ENCODE measurements around the gene LSS.
"Not testable (repeated sequence)": the region's sequence is repeated elsewhere in the genome, so short reads cannot be mapped to it uniquely, and the experiment has no call there.

LSS gene

DNA sequence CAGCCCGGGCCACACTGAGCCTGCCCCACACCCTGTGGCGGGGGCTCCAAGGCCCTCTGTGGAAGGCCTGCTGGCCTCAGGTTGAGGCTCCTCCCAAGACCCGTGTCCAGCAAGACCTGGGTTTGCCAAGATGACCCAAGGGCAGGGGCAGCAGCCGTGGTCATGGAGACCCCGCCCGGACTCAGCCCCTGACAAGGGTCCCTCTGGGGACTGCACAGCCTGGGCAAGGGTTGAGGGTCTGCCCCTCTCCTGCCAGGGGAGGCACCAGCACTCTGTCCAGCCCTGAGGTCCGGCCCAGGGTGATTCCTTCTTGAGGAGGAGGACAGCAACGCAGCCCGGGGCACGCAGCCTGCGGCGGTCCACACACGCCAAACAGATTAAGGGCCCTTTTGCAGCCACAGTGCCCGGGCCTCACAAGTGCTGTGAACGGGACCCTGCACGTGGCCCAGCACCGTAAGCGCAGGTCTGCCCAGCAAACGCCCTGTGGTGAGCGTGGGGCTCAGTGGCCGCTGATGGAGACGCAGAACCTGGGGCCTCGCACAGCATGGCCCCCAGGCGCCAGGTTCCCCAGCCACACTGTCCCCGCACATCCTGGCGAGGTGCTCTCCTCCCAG lies 47.7 kb downstream of the LSS start:
- TF ChIP-seq, protein P1, sequence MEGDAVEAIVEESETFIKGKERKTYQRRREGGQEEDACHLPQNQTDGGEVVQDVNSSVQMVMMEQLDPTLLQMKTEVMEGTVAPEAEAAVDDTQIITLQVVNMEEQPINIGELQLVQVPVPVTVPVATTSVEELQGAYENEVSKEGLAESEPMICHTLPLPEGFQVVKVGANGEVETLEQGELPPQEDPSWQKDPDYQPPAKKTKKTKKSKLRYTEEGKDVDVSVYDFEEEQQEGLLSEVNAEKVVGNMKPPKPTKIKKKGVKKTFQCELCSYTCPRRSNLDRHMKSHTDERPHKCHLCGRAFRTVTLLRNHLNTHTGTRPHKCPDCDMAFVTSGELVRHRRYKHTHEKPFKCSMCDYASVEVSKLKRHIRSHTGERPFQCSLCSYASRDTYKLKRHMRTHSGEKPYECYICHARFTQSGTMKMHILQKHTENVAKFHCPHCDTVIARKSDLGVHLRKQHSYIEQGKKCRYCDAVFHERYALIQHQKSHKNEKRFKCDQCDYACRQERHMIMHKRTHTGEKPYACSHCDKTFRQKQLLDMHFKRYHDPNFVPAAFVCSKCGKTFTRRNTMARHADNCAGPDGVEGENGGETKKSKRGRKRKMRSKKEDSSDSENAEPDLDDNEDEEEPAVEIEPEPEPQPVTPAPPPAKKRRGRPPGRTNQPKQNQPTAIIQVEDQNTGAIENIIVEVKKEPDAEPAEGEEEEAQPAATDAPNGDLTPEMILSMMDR (conservative IDR thresholded peaks at IDR 0.05): no peak
- TF ChIP-seq ZFX (IDR thresholded peaks at IDR 0.05): no peak
- H3K27ac ChIP-seq: no peak overlapping the region

DNA sequence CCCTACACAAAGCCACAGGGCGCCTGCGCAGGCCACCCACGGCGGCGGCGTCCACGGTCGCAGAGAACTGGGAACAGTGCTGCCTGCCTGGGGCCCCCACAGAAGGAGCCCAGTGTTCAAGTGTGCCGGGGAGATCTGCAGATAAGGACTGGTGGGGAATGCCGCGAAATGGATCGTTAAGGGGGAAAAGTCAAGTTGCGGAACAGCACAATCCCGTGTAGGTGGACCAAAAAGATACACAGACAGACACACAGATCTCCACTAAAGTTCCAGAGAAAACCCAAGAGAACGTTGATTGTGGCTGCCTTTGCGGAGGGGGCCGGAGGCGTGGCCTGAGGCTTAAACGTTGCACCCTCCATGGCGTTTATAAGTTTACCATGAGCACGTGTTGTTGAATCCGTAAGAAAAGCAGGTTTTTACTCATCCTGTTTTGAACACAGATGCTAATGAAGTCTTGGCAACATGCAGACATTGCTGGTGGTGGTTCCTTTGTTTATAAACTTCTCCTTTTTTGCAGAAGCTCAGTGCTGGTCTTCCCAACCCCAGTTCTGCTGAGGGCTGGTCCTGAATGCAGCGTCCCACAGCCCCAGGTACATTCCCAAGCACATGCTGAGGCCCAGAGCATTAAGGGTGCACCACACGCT lies 48.4 kb downstream of the LSS start:
- TF ChIP-seq ZFX (IDR thresholded peaks at IDR 0.05): no peak
- TF ChIP-seq, protein P1 (conservative IDR thresholded peaks at IDR 0.05): no peak
- no peak overlapping the region for H3K27ac ChIP-seq

DNA sequence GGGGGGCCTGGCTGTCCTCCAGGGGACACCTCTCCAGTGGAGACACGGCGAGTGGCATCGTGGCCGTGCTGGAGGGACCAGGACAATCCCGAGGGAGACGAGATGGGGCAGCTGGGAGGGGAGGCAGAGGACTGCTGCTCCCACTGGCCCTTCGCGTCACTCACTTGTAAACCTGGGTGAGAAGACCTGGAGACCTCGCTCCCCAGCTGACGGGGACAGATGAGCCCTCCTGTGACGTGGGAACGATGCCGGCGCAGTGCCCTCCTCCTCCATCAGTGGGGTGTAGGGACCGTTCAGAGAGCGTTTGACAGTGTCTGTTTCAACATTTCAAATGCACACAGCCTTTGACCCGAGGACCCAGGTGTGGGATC lies 48.9 kb downstream of the LSS start:
- TF ChIP-seq, protein P1 (conservative IDR thresholded peaks at IDR 0.05): no peak
- TF ChIP-seq ZFX (IDR thresholded peaks at IDR 0.05): no peak
- H3K27ac ChIP-seq: no peak overlapping the region

DNA sequence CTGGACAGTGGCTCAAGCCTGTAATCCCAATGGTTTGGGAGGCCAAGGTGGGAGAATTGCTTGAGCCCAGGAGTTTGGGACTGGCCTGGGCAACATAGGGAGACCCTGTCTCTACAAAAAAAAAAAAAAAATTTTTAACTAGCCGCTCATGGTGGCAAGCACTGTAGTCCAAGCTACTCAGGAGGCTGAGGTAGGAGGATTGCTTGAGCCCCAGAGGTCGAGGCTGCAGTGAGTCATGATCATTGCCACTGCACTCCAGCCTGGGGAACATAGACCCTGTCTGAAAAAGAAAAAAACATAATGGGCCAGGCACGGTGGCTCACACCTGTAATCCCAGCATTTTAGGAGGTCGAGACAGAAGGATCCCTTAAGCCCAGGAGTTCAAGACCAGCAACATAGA lies 49.6 kb downstream of the LSS start:
- TF ChIP-seq, protein P1 (conservative IDR thresholded peaks at IDR 0.05): no peak
- no peak for TF ChIP-seq ZFX (IDR thresholded peaks at IDR 0.05)
- H3K27ac ChIP-seq: no peak overlapping the region

DNA sequence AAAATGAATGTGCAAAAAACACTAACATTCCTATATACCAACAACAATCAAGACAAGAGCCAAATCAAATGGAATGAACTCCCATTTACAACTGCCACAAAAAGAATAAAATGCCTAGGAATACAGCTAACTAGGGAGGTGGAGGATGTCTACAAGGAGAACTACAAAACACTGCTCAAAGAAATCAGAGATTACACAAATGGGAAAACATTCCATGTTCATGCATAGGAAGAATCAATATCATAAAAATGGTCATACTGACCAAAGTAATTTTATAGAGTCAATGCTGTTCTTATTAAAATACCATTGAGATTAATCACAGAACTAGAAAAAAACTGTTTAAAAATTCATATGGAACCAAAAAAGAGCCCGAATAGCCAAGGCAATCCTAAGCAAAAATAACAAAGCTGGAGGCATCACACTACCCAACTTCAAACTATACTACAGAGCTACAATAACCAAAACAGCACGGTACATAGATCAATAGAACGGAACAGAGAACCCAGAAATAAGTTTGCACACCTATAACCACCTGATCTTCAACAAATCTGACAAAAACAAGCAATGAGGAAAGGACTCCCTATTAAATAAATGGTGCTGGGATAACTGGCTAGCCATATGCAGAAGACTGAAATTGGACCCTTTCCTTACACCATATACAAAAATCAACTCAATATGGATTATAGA lies 52.0 kb downstream of the LSS start:
- H3K27ac ChIP-seq: not testable (repeated sequence)

DNA sequence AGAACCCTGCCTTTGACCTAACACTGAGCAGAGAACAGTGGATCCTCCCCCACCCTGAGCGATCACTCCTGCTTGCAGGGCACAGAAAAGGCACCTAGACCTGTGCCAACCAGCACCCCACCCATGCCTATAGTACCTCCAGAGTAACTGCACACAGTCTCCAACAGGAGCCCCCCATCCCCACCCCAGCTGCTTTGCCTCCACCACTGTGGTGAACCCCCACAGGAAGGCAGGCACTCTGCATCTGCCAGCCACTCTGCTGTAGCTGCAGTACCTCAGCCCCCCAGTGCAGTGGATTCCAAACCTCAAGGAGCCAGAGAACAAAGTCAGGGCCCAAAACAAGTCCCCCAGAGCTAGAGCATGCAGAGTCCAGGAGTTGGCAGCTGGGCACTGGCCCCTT lies 55.0 kb downstream of the LSS start:
- no peak for TF ChIP-seq ZFX (IDR thresholded peaks at IDR 0.05)
- TF ChIP-seq, protein P1 (conservative IDR thresholded peaks at IDR 0.05): no peak
- H3K27ac ChIP-seq: no peak overlapping the region

DNA sequence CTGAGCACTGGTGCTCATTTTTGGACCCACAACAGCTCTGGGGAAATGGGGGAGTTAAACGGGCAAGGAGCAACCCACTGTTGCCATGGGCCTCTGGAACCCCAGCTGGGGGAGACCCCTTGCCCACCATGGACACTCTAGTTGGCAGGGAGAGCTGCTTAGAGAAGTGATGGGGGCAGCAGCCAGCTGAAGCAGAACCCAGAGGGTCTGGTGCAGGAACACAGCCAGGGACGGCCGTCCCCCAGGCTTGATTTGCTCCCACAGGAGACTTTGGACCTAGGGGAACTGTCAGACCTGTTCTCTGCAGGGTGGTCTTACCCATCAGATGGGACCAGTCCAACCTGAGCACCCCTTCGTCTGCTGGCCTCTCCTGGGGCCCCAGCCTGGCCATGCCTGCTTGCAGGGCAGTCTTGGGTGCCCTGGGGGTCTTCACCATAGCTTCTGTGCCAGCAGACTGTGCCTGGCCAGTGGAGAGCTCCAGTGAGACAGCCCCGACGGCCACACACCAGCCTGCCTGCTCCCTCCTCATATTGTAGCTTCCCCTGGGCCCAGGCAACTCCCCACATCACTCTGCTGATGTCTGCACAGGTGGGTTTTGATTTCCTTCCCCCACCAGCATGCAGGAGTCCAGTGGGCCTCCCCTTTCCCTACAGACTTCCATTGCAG lies 55.6 kb downstream of the LSS start:
- TF ChIP-seq, protein P1 (conservative IDR thresholded peaks at IDR 0.05): no peak
- no peak for TF ChIP-seq ZFX (IDR thresholded peaks at IDR 0.05)
- H3K27ac ChIP-seq: no peak overlapping the region
